Mesendoderm (in vitro differentiated cells): Measurements from ENCODE around the gene GPR21.

Experiments used
- DNase-seq: peaks from one replicate; pipeline ENCODE4 v3.0.0; 2013
- H2AK5ac ChIP-seq: 2 replicates; pipeline ENCODE4 v1.6.1; 2013; ENCODE audit warnings: low read length, inconsistent platforms
- H2BK120ac ChIP-seq: 2 replicates; pipeline ENCODE4 v1.6.1; 2013; ENCODE audit warnings: low read depth, mild to moderate bottlenecking, low read length, moderate library complexity, mixed read lengths
- H2BK15ac ChIP-seq: replicated peaks from 2 replicates; pipeline ENCODE4 v1.6.1; 2013; ENCODE audit warnings: low read depth, mild to moderate bottlenecking, moderate library complexity
- H2BK5ac ChIP-seq: 2 replicates; pipeline ENCODE4 v1.6.1; 2013; ENCODE audit warnings: low read length, inconsistent platforms
- H3K18ac ChIP-seq: 2 replicates; pipeline ENCODE4 v1.6.1; 2013; ENCODE audit warnings: mild to moderate bottlenecking, low read length, mixed read lengths
- H3K23ac ChIP-seq: one replicate; pipeline ENCODE4 v1.6.1; 2013; ENCODE audit warnings: low read length
- H3K27ac ChIP-seq: 2 replicates; pipeline ENCODE4 v1.5.1; 2013; ENCODE audit warnings: low read depth, mild to moderate bottlenecking, inconsistent platforms, low read length, moderate library complexity
- H3K27me3 ChIP-seq: 2 replicates; pipeline ENCODE4 v1.6.1; 2013; ENCODE audit warnings: low read length, control low read depth, mild to moderate bottlenecking, inconsistent platforms; ENCODE audit not compliant: insufficient read depth, poor library complexity
- H3K36me3 ChIP-seq: 2 replicates; pipeline ENCODE4 v1.6.1; 2013; ENCODE audit warnings: low read length, inconsistent platforms; ENCODE audit not compliant: control insufficient read depth, insufficient read depth
- H3K4ac ChIP-seq: one replicate; pipeline ENCODE4 v1.6.1; 2013; ENCODE audit warnings: low read depth, mild to moderate bottlenecking, low read length, moderate library complexity
- H3K4me1 ChIP-seq: 2 replicates; pipeline ENCODE4 v1.6.1; 2013; ENCODE audit warnings: low read depth, low read length, inconsistent platforms; ENCODE audit not compliant: control insufficient read depth
- H3K4me2 ChIP-seq: 2 replicates; pipeline ENCODE4 v1.6.1; 2013; ENCODE audit warnings: low read length
- H3K4me3 ChIP-seq: 2 replicates; pipeline ENCODE4 v1.5.1; 2013; ENCODE audit warnings: mild to moderate bottlenecking, low read length
- H3K56ac ChIP-seq: one replicate; pipeline ENCODE4 v1.6.1; 2013; ENCODE audit warnings: low read length
- H3K79me1 ChIP-seq: 2 replicates; pipeline ENCODE4 v1.6.1; 2013; ENCODE audit warnings: low read length, inconsistent platforms
- H3K79me2 ChIP-seq: 2 replicates; pipeline ENCODE4 v1.6.1; 2013; ENCODE audit warnings: mild to moderate bottlenecking, low read length; ENCODE audit not compliant: control insufficient read depth, insufficient read depth
- H3K9ac ChIP-seq: 2 replicates; pipeline ENCODE4 v1.6.1; 2013; ENCODE audit warnings: low read length, inconsistent platforms
- H4K5ac ChIP-seq: one replicate; pipeline ENCODE4 v1.6.1; 2013; ENCODE audit warnings: low read length
- H4K8ac ChIP-seq: one replicate; pipeline ENCODE4 v1.6.1; 2013; ENCODE audit warnings: low read depth, mild to moderate bottlenecking, control low read depth, low read length, moderate library complexity
- WGBS: extraction: QIAGEN DNeasy Blood & Tissue Kit; methylation state at CpG from one replicate; pipeline ENCODE4 v1.1.7; 2013; ENCODE audit warnings: low lambda C conversion rate, missing lambda C conversion rate; ENCODE audit not compliant: insufficient coverage; ENCODE audit errors: extremely low coverage; 5-methylcytosine and 5-hydroxymethylcytosine counted together

GPR21 gene

DNA sequence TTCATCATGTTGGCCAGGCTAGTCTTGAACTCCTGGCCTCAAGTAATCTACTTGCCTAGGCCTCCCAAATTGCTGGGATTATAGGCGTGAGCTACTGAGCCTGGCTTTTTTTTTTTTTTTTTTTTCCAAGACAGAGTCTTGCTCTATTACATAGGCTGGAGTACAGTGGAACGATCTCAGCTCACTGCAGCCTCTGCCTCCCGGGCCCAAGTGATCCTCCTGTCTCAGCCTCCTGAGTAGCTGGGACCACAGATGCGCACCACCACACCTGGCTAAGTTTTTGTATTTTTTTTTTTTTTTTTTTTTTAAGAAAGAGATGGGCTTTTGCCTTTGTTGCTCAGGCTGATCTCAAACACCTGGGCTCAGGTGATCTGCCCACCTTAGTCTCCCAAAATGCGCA lies 26.2 kb upstream of the GPR21 start:
- H2BK120ac ChIP-seq = no peak overlapping the region
- no peaks in the 10 kb centered on the region for H3K4me1 ChIP-seq
- H3K4ac ChIP-seq = no peak overlapping the region
- H2AK5ac ChIP-seq = no peak overlapping the region
- H2BK15ac ChIP-seq = no peak overlapping the region
- no peak overlapping the region for H4K5ac ChIP-seq
- WGBS = no CpG with 5 or more reads among the region's 5 CpGs
- H3K36me3 ChIP-seq = no peaks in the 10 kb centered on the region
- no peak overlapping the region for H3K18ac ChIP-seq
- no peak overlapping the region for H2BK5ac ChIP-seq
- H3K27me3 ChIP-seq = no peaks in the 10 kb centered on the region
- no peak overlapping the region for H3K56ac ChIP-seq
- no peaks in the 10 kb centered on the region for H3K79me1 ChIP-seq
- H3K9ac ChIP-seq = no peak overlapping the region
- H3K4me3 ChIP-seq = no peak overlapping the region
- DNase-seq = no peak
- H3K4me2 ChIP-seq = no peak overlapping the region
- H3K79me2 ChIP-seq = no peaks in the 10 kb centered on the region
- no peak overlapping the region for H3K27ac ChIP-seq
- no peak overlapping the region for H3K23ac ChIP-seq
- H4K8ac ChIP-seq = no peak overlapping the region

DNA sequence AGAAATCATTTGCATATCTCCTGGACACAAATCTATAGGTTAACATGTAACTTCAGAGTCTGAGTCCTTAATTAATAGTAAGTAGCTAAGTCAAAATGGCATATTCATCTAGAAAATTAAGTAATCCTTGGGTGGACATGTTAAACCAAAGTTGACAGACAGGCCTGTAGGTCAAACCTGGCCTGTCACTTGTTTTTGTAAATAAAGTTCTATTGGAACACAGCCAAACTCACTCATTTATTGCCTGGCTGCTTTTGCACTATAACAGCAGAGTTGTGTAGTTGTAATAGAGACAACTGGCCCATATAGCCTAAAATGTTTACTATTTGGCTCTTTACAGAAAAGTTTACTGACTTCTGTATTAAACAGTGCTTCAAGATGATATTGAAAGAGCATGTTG lies 24.6 kb upstream of the GPR21 start:
- Histone ChIP-seq H2BK5ac (no peak overlapping the region), H3K18ac (no peak overlapping the region), H2BK120ac (no peak overlapping the region), H3K56ac (no peak overlapping the region), H2BK15ac (no peak overlapping the region), H3K27me3 (no peaks in the 10 kb centered on the region), H2AK5ac (no peak overlapping the region), H3K27ac (no peak overlapping the region), H3K9ac (no peak overlapping the region), H3K79me2 (no peaks in the 10 kb centered on the region), H3K79me1 (no peaks in the 10 kb centered on the region), H3K4ac (no peak overlapping the region), H3K4me3 (no peak overlapping the region), H4K5ac (no peak overlapping the region), H4K8ac (no peak overlapping the region), H3K4me1 (no peaks in the 10 kb centered on the region), H3K4me2 (no peak overlapping the region), H3K36me3 (no peaks in the 10 kb centered on the region), H3K23ac (no peak overlapping the region)
- DNase-seq = no peak

DNA sequence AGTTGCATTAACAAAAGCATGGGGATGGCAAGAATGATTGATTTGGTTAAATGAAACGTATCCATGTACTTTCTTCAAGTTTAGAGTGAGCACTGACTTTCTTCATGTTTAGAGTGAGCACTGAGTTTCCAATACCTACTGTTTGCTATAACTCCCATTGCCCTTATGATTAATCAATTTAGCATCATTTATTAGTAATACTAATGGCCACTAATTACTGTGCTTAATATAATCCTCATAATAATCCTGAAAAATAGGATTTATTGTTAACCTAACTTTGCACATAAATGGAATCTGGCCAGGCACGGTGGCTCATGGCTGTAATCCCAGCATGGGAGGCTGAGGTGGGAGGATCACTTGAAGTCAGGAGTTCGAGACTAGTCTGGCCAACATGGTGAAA lies 22.1 kb upstream of the GPR21 start:
- no peak overlapping the region for H4K5ac ChIP-seq
- no peak overlapping the region for H2BK120ac ChIP-seq
- WGBS = no CpG with 5 or more reads among the region's 3 CpGs
- H3K9ac ChIP-seq = no peak overlapping the region
- no peak overlapping the region for H3K18ac ChIP-seq
- H3K36me3 ChIP-seq = no peaks in the 10 kb centered on the region
- no peak overlapping the region for H3K4me2 ChIP-seq
- no peaks in the 10 kb centered on the region for H3K79me1 ChIP-seq
- no peak overlapping the region for H3K4ac ChIP-seq
- H3K23ac ChIP-seq = no peak overlapping the region
- no peak overlapping the region for H2AK5ac ChIP-seq
- no peak overlapping the region for H2BK5ac ChIP-seq
- H3K4me1 ChIP-seq = no peaks in the 10 kb centered on the region
- no peak overlapping the region for H3K27ac ChIP-seq
- no peak overlapping the region for H2BK15ac ChIP-seq
- DNase-seq = no peak
- no peaks in the 10 kb centered on the region for H3K27me3 ChIP-seq
- no peak overlapping the region for H3K56ac ChIP-seq
- no peak overlapping the region for H4K8ac ChIP-seq
- H3K79me2 ChIP-seq = no peaks in the 10 kb centered on the region
- no peak overlapping the region for H3K4me3 ChIP-seq

GRCh38 chr9:123011878-123012528 lies 21.5 kb upstream of the GPR21 start:
- Histone ChIP-seq H3K23ac (no peak overlapping the region), H3K4ac (no peak overlapping the region), H3K79me2 (no peaks in the 10 kb centered on the region), H3K4me2 (no peak overlapping the region), H3K4me3 (no peak overlapping the region), H3K9ac (no peak overlapping the region), H3K79me1 (no peaks in the 10 kb centered on the region), H3K4me1 (no peaks in the 10 kb centered on the region), H3K56ac (no peak overlapping the region), H2BK120ac (no peak overlapping the region), H2BK5ac (no peak overlapping the region), H4K8ac (no peak overlapping the region), H4K5ac (no peak overlapping the region), H3K18ac (no peak overlapping the region), H3K36me3 (no peaks in the 10 kb centered on the region), H2AK5ac (no peak overlapping the region), H2BK15ac (no peak overlapping the region), H3K27ac (no peak overlapping the region), H3K27me3 (no peaks in the 10 kb centered on the region)
- DNase-seq = no peak
- no CpG with 5 or more reads among the region's 3 CpGs for WGBS

DNA sequence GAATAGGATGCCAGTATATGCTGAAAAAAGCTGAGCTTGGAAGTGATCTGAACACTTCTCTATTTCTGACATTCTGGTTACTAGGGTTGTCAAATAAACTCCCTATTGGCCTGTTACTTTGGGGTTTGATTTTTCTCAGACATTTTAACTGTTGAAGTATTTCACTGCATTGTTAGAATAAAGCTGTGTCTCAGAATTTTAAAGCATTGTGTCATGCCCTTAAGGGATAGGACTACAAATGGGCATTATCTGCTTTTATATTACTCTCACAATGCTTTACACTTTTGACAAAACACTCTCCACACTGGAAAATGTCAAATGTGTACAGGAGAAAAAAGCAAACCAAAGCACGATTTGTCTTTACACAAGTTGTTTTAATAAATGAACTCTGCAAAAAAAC lies 16.8 kb upstream of the GPR21 start:
- H3K36me3 ChIP-seq = no peaks in the 10 kb centered on the region

GRCh38 chr9:123020796-123021195 lies 12.7 kb upstream of the GPR21 start:
- Histone ChIP-seq H3K36me3 (no peaks in the 10 kb centered on the region), H3K79me1 (no peaks in the 10 kb centered on the region), H3K27ac (no peak overlapping the region), H3K4ac (no peak overlapping the region), H3K23ac (no peak overlapping the region), H3K4me3 (no peak overlapping the region), H3K4me1 (no peaks in the 10 kb centered on the region), H2AK5ac (no peak overlapping the region), H3K27me3 (no peaks in the 10 kb centered on the region), H3K4me2 (no peak overlapping the region), H3K79me2 (no peaks in the 10 kb centered on the region), H4K8ac (no peak overlapping the region), H3K56ac (no peak overlapping the region), H2BK15ac (no peak overlapping the region), H4K5ac (no peak overlapping the region), H3K18ac (no peak overlapping the region), H3K9ac (no peak overlapping the region), H2BK5ac (no peak overlapping the region), H2BK120ac (no peak overlapping the region)
- DNase-seq = no peak
- WGBS = no CpG with 5 or more reads among the region's 2 CpGs

More for the DNA sequence above, 16.8 kb upstream of the GPR21 start:
- Histone ChIP-seq H2BK5ac (no peak overlapping the region), H3K4ac (no peak overlapping the region), H2BK120ac (no peak overlapping the region), H3K79me1 (no peaks in the 10 kb centered on the region), H3K27me3 (no peaks in the 10 kb centered on the region), H3K4me2 (no peak overlapping the region), H4K5ac (no peak overlapping the region), H3K23ac (no peak overlapping the region), H3K4me3 (no peak overlapping the region), H4K8ac (no peak overlapping the region), H3K18ac (no peak overlapping the region), H3K56ac (no peak overlapping the region), H2AK5ac (no peak overlapping the region), H2BK15ac (no peak overlapping the region), H3K79me2 (no peaks in the 10 kb centered on the region), H3K4me1 (no peaks in the 10 kb centered on the region), H3K27ac (no peak overlapping the region), H3K9ac (no peak overlapping the region)
- DNase-seq = no peak
- WGBS = no CpG with 5 or more reads among the region's 1 CpG
